HL-60 (cell line): ENCODE data around the gene MYOF.

ENCODE experiments used
- DNase-seq, 2 experiments: peaks; one replicate each; pipeline ENCODE4 v3.0.0-alpha.2; 2010 to 2020; ENCODE audit warnings: low read depth in 1 of 2, low spot score in 1 of 2
- H3K27ac ChIP-seq: fragments of 250-450 bp; sonication (Bioruptor Pico); replicated peaks from 2 replicates; pipeline ENCODE4 v1.5.1; 2020; ENCODE audit warnings: mild to moderate bottlenecking, moderate library complexity
- H3K27me3 ChIP-seq: fragments of 250-450 bp; sonication (Bioruptor Pico); 2 replicates; pipeline ENCODE4 v1.5.1; 2021; ENCODE audit warnings: mild to moderate bottlenecking, moderate library complexity; ENCODE audit not compliant: insufficient read depth, poor library complexity, severe bottlenecking
- H3K4me3 ChIP-seq: replicated peaks from 2 replicates; pipeline ENCODE4 v1.5.1; 2011; ENCODE audit warnings: mild to moderate bottlenecking, control low read depth, low read length; ENCODE audit not compliant: insufficient read depth
- CTCF ChIP-seq: IDR thresholded peaks from one replicate; pipeline ENCODE4 v1.5.1; 2011; ENCODE audit warnings: low read length, control low read depth, inconsistent platforms; ENCODE audit not compliant: insufficient read depth
- GABPA ChIP-seq: IDR thresholded peaks from 2 replicates; pipeline ENCODE4 v1.6.1; 2012; ENCODE audit warnings: low read depth
- POLR2AphosphoS5 ChIP-seq: IDR thresholded peaks from 2 replicates; pipeline ENCODE4 v1.6.1; 2012; ENCODE audit warnings: low read depth
- SPI1 ChIP-seq: IDR thresholded peaks from 2 replicates; pipeline ENCODE4 v1.6.1; 2012; ENCODE audit warnings: low read depth, mild to moderate bottlenecking, borderline replicate concordance
- TF ChIP-seq, protein P1 (sequence below): IDR thresholded peaks from 2 replicates; pipeline ENCODE4 v1.6.1; 2012; ENCODE audit warnings: low read depth; ENCODE audit not compliant: insufficient replicate concordance

MYOF gene

DNA sequence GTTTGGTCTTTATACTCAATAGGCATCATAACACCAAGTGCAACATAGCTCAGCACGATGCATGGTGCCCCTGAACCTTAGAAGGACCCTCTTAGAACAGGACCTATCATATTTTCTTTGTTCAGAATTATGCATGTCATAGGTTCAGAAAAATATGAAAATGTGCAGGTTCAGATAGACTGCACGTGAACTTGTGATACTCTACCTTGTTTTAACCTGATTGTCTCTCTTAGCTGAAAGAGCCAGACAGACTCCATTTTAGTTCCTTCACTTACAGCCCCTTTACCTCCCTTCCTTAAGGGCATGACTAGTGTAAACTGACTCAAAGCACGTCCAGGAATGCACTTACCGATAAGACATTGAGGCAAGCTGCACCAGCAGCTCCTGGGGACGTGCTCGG lies 35.1 kb downstream of the MYOF start:
- TF ChIP-seq, protein P1, sequence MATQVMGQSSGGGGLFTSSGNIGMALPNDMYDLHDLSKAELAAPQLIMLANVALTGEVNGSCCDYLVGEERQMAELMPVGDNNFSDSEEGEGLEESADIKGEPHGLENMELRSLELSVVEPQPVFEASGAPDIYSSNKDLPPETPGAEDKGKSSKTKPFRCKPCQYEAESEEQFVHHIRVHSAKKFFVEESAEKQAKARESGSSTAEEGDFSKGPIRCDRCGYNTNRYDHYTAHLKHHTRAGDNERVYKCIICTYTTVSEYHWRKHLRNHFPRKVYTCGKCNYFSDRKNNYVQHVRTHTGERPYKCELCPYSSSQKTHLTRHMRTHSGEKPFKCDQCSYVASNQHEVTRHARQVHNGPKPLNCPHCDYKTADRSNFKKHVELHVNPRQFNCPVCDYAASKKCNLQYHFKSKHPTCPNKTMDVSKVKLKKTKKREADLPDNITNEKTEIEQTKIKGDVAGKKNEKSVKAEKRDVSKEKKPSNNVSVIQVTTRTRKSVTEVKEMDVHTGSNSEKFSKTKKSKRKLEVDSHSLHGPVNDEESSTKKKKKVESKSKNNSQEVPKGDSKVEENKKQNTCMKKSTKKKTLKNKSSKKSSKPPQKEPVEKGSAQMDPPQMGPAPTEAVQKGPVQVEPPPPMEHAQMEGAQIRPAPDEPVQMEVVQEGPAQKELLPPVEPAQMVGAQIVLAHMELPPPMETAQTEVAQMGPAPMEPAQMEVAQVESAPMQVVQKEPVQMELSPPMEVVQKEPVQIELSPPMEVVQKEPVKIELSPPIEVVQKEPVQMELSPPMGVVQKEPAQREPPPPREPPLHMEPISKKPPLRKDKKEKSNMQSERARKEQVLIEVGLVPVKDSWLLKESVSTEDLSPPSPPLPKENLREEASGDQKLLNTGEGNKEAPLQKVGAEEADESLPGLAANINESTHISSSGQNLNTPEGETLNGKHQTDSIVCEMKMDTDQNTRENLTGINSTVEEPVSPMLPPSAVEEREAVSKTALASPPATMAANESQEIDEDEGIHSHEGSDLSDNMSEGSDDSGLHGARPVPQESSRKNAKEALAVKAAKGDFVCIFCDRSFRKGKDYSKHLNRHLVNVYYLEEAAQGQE: no peak
- TF ChIP-seq GABPA (no peak), SPI1 (no peak), CTCF (no peak), POLR2AphosphoS5 (no peak)
- no peak for DNase-seq
- Histone ChIP-seq H3K4me3 (no peak overlapping the region), H3K27me3 (no peaks in the 10 kb centered on the region), H3K27ac (no peak overlapping the region)

DNA sequence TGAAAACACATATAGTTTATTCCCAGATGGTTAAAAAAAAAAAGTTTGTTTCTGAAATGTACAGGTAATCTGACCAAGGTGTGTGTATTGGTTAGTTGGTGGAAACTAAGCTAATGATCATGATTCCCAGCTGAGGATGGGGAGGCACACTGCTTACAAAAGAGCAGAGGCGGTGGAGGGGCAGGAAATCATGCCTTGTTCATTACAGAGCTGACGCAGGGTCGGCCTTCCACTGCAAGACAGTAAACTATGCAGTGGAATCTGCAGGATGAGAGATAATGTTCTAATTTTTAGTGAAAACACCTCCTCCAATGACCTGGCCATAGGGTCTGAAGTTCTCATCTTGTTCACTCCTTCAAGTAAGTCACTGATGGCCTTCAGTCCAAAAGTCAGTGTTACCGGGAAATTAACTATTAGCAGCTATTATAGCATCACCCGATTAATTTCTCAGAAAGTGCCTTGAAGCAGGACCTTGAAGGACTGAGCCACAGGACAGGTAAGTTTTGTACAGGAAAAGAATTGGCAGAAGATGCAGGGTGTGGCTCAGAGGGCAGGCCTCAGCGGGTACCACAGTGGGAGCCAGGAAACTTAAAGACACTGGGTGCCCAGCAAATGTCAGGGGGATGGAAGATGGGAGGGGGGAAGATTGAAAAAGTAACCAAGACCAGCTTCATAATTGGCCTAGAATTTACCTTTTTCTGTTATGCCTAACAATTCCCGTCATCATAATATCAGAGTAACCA lies 36.0 kb downstream of the MYOF start:
- H3K4me3 ChIP-seq: no peak overlapping the region
- TF ChIP-seq GABPA: no peak
- TF ChIP-seq, protein P1: no peak
- TF ChIP-seq CTCF: no peak
- TF ChIP-seq SPI1: no peak
- no peak for TF ChIP-seq POLR2AphosphoS5
- no peaks in the 10 kb centered on the region for H3K27me3 ChIP-seq
- H3K27ac ChIP-seq: no peak overlapping the region
- no peak for DNase-seq

- H3K27ac ChIP-seq: no peak overlapping the region
- no peak for DNase-seq
- H3K27me3 ChIP-seq: no peaks in the 10 kb centered on the region
Observed at GRCh38 chr10:93445097-93445960, 36.8 kb downstream of the MYOF start.

More at GRCh38 chr10:93445097-93445960, 36.8 kb downstream of the MYOF start:
- TF ChIP-seq SPI1: no peak
- no peak for TF ChIP-seq POLR2AphosphoS5
- TF ChIP-seq, protein P1: no peak
- TF ChIP-seq CTCF: no peak
- TF ChIP-seq GABPA: no peak
- no peak overlapping the region for H3K4me3 ChIP-seq
